SK-N-SH (cell line): Measurements from ENCODE around the gene PDE4B.

ENCODE experiments used
- EP300 ChIP-seq, 2 experiments: IDR thresholded peaks; 2 replicates each; pipeline versions ENCODE4 v1.4.0 to v1.6.1; 2012; ENCODE audit warnings: borderline replicate concordance in 1 of 2, low read depth in 1 of 2, low read length in 1 of 2
- RAD21 ChIP-seq: IDR thresholded peaks from 2 replicates; pipeline ENCODE4 v1.6.1; 2012; ENCODE audit warnings: mild to moderate bottlenecking, low read length
- TF ChIP-seq, protein P1 (sequence below): fragments of 200-600 bp; sonication (generic); IDR thresholded peaks from 2 replicates; pipeline ENCODE4 v1.6.1; 2017; ENCODE audit warnings: antibody characterized with exemption, mild to moderate bottlenecking, moderate library complexity

DNA sequence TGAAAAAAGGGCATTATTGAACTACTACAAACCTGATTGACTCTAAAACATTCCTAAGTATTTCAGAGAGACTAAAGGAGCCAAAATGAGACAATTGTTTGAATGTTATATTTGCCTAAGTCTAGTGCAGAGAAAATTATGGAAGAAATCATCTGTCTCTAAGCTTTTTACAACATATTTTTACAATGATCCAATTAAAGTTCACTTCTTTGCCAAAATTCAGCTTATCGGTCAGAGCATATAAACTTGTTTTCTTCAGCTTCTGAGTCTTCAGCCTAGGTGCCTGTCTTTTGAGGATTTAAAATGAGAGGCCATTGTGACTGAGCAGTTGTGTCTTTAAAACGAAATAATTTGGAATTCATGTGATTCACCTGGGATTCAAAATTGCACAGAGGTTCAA lies 560.1 kb downstream of the PDE4B start:
- TF ChIP-seq EP300 (IDR thresholded peaks at IDR 0.05; ENCODE audit: borderline replicate concordance in 1 of 2, low read depth in 1 of 2, low read length in 1 of 2): no peak
- TF ChIP-seq, protein P1, sequence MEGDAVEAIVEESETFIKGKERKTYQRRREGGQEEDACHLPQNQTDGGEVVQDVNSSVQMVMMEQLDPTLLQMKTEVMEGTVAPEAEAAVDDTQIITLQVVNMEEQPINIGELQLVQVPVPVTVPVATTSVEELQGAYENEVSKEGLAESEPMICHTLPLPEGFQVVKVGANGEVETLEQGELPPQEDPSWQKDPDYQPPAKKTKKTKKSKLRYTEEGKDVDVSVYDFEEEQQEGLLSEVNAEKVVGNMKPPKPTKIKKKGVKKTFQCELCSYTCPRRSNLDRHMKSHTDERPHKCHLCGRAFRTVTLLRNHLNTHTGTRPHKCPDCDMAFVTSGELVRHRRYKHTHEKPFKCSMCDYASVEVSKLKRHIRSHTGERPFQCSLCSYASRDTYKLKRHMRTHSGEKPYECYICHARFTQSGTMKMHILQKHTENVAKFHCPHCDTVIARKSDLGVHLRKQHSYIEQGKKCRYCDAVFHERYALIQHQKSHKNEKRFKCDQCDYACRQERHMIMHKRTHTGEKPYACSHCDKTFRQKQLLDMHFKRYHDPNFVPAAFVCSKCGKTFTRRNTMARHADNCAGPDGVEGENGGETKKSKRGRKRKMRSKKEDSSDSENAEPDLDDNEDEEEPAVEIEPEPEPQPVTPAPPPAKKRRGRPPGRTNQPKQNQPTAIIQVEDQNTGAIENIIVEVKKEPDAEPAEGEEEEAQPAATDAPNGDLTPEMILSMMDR: no peak
- TF ChIP-seq RAD21: no peak
